ENCODE data around the gene BRAF. TPM values are rescaled to one million over a fixed set of nuclear protein-coding genes. Genes with fewer than 3 reads are reported as not detected.
"Not testable (repeated sequence)": the region's sequence is repeated elsewhere in the genome, so short reads cannot be mapped to it uniquely, and the experiment has no call there.

BRAF gene
- polyA plus RNA-seq, 1 experiment, result 8.9 TPM

- Histone ChIP-seq H3K4me3 (ENCODE audit: low read depth, low read length) (no peak overlapping the region), H3K27me3 (ENCODE audit: control insufficient read depth, insufficient read depth, low read length) (no peaks in the 10 kb centered on the region), H3K36me3 (ENCODE audit: control insufficient read depth, insufficient read depth, low read length) (peaks cover 4% of the 10 kb centered on the region)
- no peak for TF ChIP-seq CTCF (IDR thresholded peaks at IDR 0.05; ENCODE audit: insufficient read depth, low read depth, low read length)
- DNase-seq (ENCODE audit: low read depth), result no peak
- ChIA-PET POLR2A (no interaction called here), CTCF (interaction anchor here (0.6 to 1.3 kb wide), 2 partner anchors 21 to 188 kb away, joined by 3 read pairs; no protein-coding TSS in a partner anchor)
Measured at GRCh38 chr7:140694592-140694991, 230.1 kb downstream of the BRAF start.

- CTCF ChIA-PET, result interaction anchor here (1.3 kb wide), 1 partner anchor 20 kb away, joined by 3 read pairs; no protein-coding TSS in a partner anchor
- DNase-seq (ENCODE audit: low read depth); H3K36me3 ChIP-seq (ENCODE audit: control insufficient read depth, insufficient read depth, low read length); H3K4me3 ChIP-seq (ENCODE audit: low read depth, low read length); H3K27me3 ChIP-seq (ENCODE audit: control insufficient read depth, insufficient read depth, low read length); POLR2A ChIA-PET: not testable (repeated sequence)
Measured at GRCh38 chr7:140693849-140694248, 230.9 kb downstream of the BRAF start.

- ChIA-PET CTCF (no interaction called here), POLR2A (no interaction called here)
- H3K36me3 ChIP-seq (ENCODE audit: control insufficient read depth, insufficient read depth, low read length), result peaks cover 10% of the 10 kb centered on the region
- no peaks in the 10 kb centered on the region for H3K27me3 ChIP-seq (ENCODE audit: control insufficient read depth, insufficient read depth, low read length)
- H3K4me3 ChIP-seq (ENCODE audit: low read depth, low read length), result no peak overlapping the region
- TF ChIP-seq CTCF (IDR thresholded peaks at IDR 0.05; ENCODE audit: insufficient read depth, low read depth, low read length), result no peak
- DNase-seq (ENCODE audit: low read depth), result no peak
Measured at GRCh38 chr7:140691376-140692045, 233.2 kb downstream of the BRAF start.

- Histone ChIP-seq H3K27me3 (ENCODE audit: control insufficient read depth, insufficient read depth, low read length) (no peaks in the 10 kb centered on the region), H3K36me3 (ENCODE audit: control insufficient read depth, insufficient read depth, low read length) (peaks cover 12% of the 10 kb centered on the region), H3K4me3 (ENCODE audit: low read depth, low read length) (no peak overlapping the region)
- no peak for DNase-seq (ENCODE audit: low read depth)
- no peak for TF ChIP-seq CTCF (IDR thresholded peaks at IDR 0.05; ENCODE audit: insufficient read depth, low read depth, low read length)
- CTCF ChIA-PET, result interaction anchor here (0.8 kb wide), 1 partner anchor 11 kb away, joined by 3 read pairs; no protein-coding TSS in a partner anchor
- POLR2A ChIA-PET, result no interaction called here
Measured at GRCh38 chr7:140689199-140690152, 235.3 kb downstream of the BRAF start.

GRCh38 chr7:140688341-140688740 is 236.4 kb downstream of the BRAF start:
- CTCF ChIA-PET, result no interaction called here

More at GRCh38 chr7:140688341-140688740, 236.4 kb downstream of the BRAF start:
- POLR2A ChIA-PET, result no interaction called here
- DNase-seq (ENCODE audit: low read depth), result no peak
- no peak for TF ChIP-seq CTCF (IDR thresholded peaks at IDR 0.05; ENCODE audit: insufficient read depth, low read depth, low read length)
- Histone ChIP-seq H3K36me3 (ENCODE audit: control insufficient read depth, insufficient read depth, low read length) (peaks cover 12% of the 10 kb centered on the region), H3K27me3 (ENCODE audit: control insufficient read depth, insufficient read depth, low read length) (no peaks in the 10 kb centered on the region), H3K4me3 (ENCODE audit: low read depth, low read length) (no peak overlapping the region)
